HEK293T (cell line): ENCODE measurements around the gene EFNB3.
A peak's percentile ranks its signal among the peaks of the same experiment; 100 is the strongest.

ENCODE experiments used
- CTCF ChIA-PET: fragments of 350-600 bp; formaldehyde crosslinking; extraction: SDS; loops from one replicate; lab custom pipeline; 2021; ENCODE audit warnings: antibody characterized with exemption, inconsistent platforms; lab: Yijun Ruan, JAX
- POLR2A ChIA-PET: fragments of 350-600 bp; formaldehyde crosslinking; extraction: SDS; loops from one replicate; lab custom pipeline; 2020; ENCODE audit warnings: antibody characterized with exemption, inconsistent platforms; lab: Yijun Ruan, JAX
- DNase-seq: peaks from one replicate; pipeline ENCODE4 v3.0.0; 2012; ENCODE audit warnings: mixed read lengths; ENCODE audit errors: extremely low spot score
- ARNT ChIP-seq: fragments of 450-650 bp; IDR thresholded peaks from 2 replicates; pipeline ENCODE4 v1.6.1; 2017; ENCODE audit warnings: mild to moderate bottlenecking
- BHLHE40 ChIP-seq: fragments of 450-650 bp; IDR thresholded peaks from 2 replicates; pipeline ENCODE4 v1.6.1; 2016; ENCODE audit warnings: mild to moderate bottlenecking, moderate library complexity, borderline replicate concordance
- CTBP1 ChIP-seq: fragments of 450-650 bp; IDR thresholded peaks from 2 replicates; pipeline ENCODE4 v1.6.1; 2016; ENCODE audit warnings: borderline replicate concordance
- ELF4 ChIP-seq: fragments of 450-650 bp; IDR thresholded peaks from 2 replicates; pipeline ENCODE4 v1.6.1; 2017; ENCODE audit warnings: antibody characterized with exemption
- FOXA1 ChIP-seq: fragments of 450-650 bp; IDR thresholded peaks from 2 replicates; pipeline ENCODE4 v1.6.1; 2016; ENCODE audit warnings: mild to moderate bottlenecking
- FOXK2 ChIP-seq: fragments of 450-650 bp; IDR thresholded peaks from 2 replicates; pipeline ENCODE4 v1.6.1; 2016; ENCODE audit warnings: mild to moderate bottlenecking
- FOXM1 ChIP-seq: fragments of 450-650 bp; IDR thresholded peaks from 2 replicates; pipeline ENCODE4 v1.6.1; 2017; ENCODE audit warnings: mild to moderate bottlenecking, borderline replicate concordance
- HDGF ChIP-seq: fragments of 450-650 bp; IDR thresholded peaks from 2 replicates; pipeline ENCODE4 v1.6.1; 2017; ENCODE audit warnings: antibody characterized with exemption, borderline replicate concordance
- L3MBTL2 ChIP-seq: fragments of 450-650 bp; conservative IDR thresholded peaks from 2 replicates; pipeline ENCODE4 v1.6.1; 2016; ENCODE audit warnings: mild to moderate bottlenecking
- LEF1 ChIP-seq: fragments of 450-650 bp; IDR thresholded peaks from 2 replicates; pipeline ENCODE4 v1.6.1; 2017; ENCODE audit warnings: mild to moderate bottlenecking, borderline replicate concordance
- NFRKB ChIP-seq: fragments of 450-650 bp; IDR thresholded peaks from 2 replicates; pipeline ENCODE4 v1.6.1; 2016; ENCODE audit warnings: mild to moderate bottlenecking, moderate library complexity
- PKNOX1 ChIP-seq: fragments of 450-650 bp; IDR thresholded peaks from 2 replicates; pipeline ENCODE4 v1.6.1; 2016
- SP1 ChIP-seq: fragments of 450-650 bp; IDR thresholded peaks from 2 replicates; pipeline ENCODE4 v1.6.1; 2017
- SUZ12 ChIP-seq: fragments of 450-650 bp; IDR thresholded peaks from 2 replicates; pipeline ENCODE4 v1.6.1; 2016; ENCODE audit warnings: mild to moderate bottlenecking
- TARDBP ChIP-seq: fragments of 450-650 bp; IDR thresholded peaks from 2 replicates; pipeline ENCODE4 v1.6.1; 2016
- ZNF384 ChIP-seq: fragments of 450-650 bp; IDR thresholded peaks from 2 replicates; pipeline ENCODE4 v1.6.1; 2016

The EFNB3 gene

GRCh38 chr17:7707858-7708750 lies 3.1 kb downstream of the EFNB3 start:
- ChIA-PET CTCF (interaction anchor here (0.6 to 1.7 kb wide), 2 partner anchors 8 to 124 kb away, joined by 3 to 9 read pairs; no protein-coding TSS in a partner anchor), POLR2A (interaction anchor here (1.2 kb wide), 1 partner anchor 21 kb away, joined by 3 read pairs; the partner anchor contains the start of gene TP53)
- DNase-seq = no peak
- TF ChIP-seq BHLHE40 = no peak
- TF ChIP-seq ARNT = no peak
- TF ChIP-seq SP1 = no peak
- no peak for TF ChIP-seq FOXK2
- TF ChIP-seq FOXM1 = no peak
- no peak for TF ChIP-seq SUZ12
- TF ChIP-seq FOXA1 = no peak
- TF ChIP-seq HDGF = no peak
- TF ChIP-seq PKNOX1 = no peak
- TF ChIP-seq ZNF384 = no peak
- no peak for TF ChIP-seq ELF4
- TF ChIP-seq TARDBP = no peak
- no peak for TF ChIP-seq CTBP1
- no peak for TF ChIP-seq LEF1
- TF ChIP-seq L3MBTL2 = no peak

- ChIA-PET POLR2A (interaction anchor here (1.2 kb wide), 1 partner anchor 22 kb away, joined by 3 read pairs; the partner anchor contains the start of gene TP53), CTCF (no interaction called here)
- DNase-seq = no peak
Observed at GRCh38 chr17:7709031-7709430, 4.0 kb downstream of the EFNB3 start.

DNA sequence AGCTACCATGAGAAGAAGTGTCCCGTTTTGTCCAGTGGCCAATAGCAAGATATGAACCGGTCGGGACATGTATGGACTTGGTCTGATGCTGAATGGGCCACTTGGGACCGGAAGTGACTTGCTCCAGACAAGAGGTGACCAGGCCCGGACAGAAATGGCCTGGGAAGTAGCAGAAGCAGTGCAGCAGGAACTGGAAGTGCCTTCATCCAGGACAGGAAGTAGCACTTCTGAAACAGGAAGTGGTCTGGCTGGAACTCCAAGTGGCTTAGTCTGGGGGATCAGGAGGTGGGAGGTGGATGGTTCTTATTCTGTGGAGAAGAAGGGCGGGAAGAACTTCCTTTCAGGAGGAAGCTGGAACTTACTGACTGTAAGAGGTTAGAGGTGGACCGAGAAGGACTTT lies 5.3 kb downstream of the EFNB3 start:
- TF ChIP-seq SUZ12 (no peak), PKNOX1 (no peak), SP1 (no peak), HDGF (no peak), NFRKB (no peak), L3MBTL2 (no peak), ZNF384 (no peak), CTBP1 (no peak), FOXM1 (no peak), FOXK2 (no peak), FOXA1 (no peak), TARDBP (no peak), LEF1 (no peak)
- POLR2A ChIA-PET = interaction anchor here (3.0 kb wide), 1 partner anchor 23 kb away, joined by 8 read pairs; the partner anchor contains the start of genes TP53 and WRAP53
- no peak for DNase-seq
- CTCF ChIA-PET = no interaction called here

More at GRCh38 chr17:7709031-7709430, 4.0 kb downstream of the EFNB3 start:
- no peak for TF ChIP-seq HDGF
- no peak for TF ChIP-seq ZNF384
- no peak for TF ChIP-seq NFRKB
- TF ChIP-seq PKNOX1 = no peak
- TF ChIP-seq SUZ12 = no peak
- no peak for TF ChIP-seq BHLHE40
- TF ChIP-seq SP1 = no peak
- no peak for TF ChIP-seq ELF4
- TF ChIP-seq ARNT = no peak
- TF ChIP-seq L3MBTL2 = no peak
- no peak for TF ChIP-seq CTBP1
- no peak for TF ChIP-seq FOXM1

DNA sequence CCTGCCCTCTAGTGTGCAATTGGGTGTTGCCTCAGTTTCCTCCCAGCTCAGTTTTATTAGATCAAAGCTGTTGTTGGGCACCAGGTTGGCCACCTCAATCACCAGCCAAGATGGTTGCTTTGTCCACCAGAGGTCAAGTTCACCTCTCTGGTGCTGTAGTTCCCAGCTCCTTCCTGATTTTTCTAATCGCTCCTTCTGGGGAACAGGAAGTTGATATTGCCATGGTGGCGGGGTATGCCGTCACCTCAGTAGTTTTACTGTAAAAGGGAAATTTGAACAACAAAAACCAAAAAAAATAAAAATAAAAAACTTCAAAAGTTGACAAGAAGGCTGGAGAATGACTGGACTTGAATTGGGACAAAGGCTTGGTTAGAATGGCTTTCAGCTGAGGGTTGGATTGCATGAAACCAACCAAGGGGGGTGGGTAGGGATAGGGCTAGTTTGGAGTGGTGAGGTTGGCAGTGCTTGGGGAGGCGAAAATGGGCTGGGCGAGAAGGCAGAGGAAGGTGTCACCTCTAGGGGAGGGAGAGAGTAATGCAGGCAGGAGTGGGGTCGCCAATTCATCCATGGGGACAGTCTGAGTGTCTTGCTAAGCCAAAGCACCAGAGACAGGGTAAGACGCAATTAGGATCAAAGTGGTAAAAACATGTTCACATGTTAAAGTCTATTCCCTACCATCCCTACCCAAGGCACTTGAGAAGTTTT lies 6.2 kb downstream of the EFNB3 start:
- peak; percentile 53 for DNase-seq
- TF ChIP-seq NFRKB = no peak
- TF ChIP-seq ARNT = no peak
- TF ChIP-seq SUZ12 = no peak
- no peak for TF ChIP-seq FOXM1
- no peak for TF ChIP-seq HDGF
- no peak for TF ChIP-seq BHLHE40
- TF ChIP-seq FOXK2 = no peak
- TF ChIP-seq ELF4 = no peak
- no peak for TF ChIP-seq ZNF384
- no peak for TF ChIP-seq FOXA1
- TF ChIP-seq CTBP1 = no peak
- no peak for TF ChIP-seq SP1
- TF ChIP-seq TARDBP = no peak
- TF ChIP-seq LEF1 = no peak
- ChIA-PET POLR2A (interaction anchor here (3.0 kb wide), 1 partner anchor 24 kb away, joined by 8 read pairs; the partner anchor contains the start of genes TP53 and WRAP53), CTCF (interaction anchor here (0.7 kb wide), 1 partner anchor 19 kb away, joined by 3 read pairs; no protein-coding TSS in a partner anchor)

GRCh38 chr17:7712111-7712771 lies 7.2 kb downstream of the EFNB3 start:
- no peak for DNase-seq
- ChIA-PET CTCF (no interaction called here), POLR2A (interaction anchor here (3.0 kb wide), 1 partner anchor 25 kb away, joined by 8 read pairs; the partner anchor contains the start of genes TP53 and WRAP53)

More at GRCh38 chr17:7712111-7712771, 7.2 kb downstream of the EFNB3 start:
- TF ChIP-seq HDGF (no peak), ELF4 (no peak), FOXK2 (no peak), FOXA1 (no peak), SUZ12 (no peak), L3MBTL2 (no peak), ARNT (no peak), TARDBP (no peak), PKNOX1 (no peak), LEF1 (no peak), NFRKB (no peak), CTBP1 (no peak), SP1 (no peak), FOXM1 (no peak)
